HepG2 (cell line): ENCODE results near the gene AKAP12. TPM values are rescaled to one million over a fixed set of nuclear protein-coding genes. Genes with fewer than 3 reads are reported as not detected.

Source experiments
- ATAC-seq: fragments of 200-7000 bp; cut with Tn5 transposase; 3 replicates; pipeline ENCODE4 v1.9.1; 2020; ENCODE audit warnings: mild to moderate bottlenecking, moderate library complexity
- BruUV-seq: library from RNA; stranded (reverse); fragments of 400-500 nt; replicated peaks from 2 replicates; lab custom pipeline; 2021; lab: Mats Ljungman, UMichigan
- CTCF ChIA-PET: fragments of 300-600 bp; formaldehyde crosslinking; extraction: SDS; loops from one replicate; lab custom pipeline; 2021; ENCODE audit warnings: low total read pairs, inconsistent platforms, low intra/inter-chr PET ratio; lab: Yijun Ruan, JAX
- POLR2A ChIA-PET: fragments of 350-600 bp; sonication (Branson Sonifier 250); formaldehyde crosslinking; loops from one replicate; lab custom pipeline; 2020; ENCODE audit warnings: antibody characterized with exemption, inconsistent platforms; lab: Yijun Ruan, JAX
- DNase-seq: peaks from one replicate; pipeline ENCODE4 v3.0.0-alpha.2; 2015; ENCODE audit warnings: low spot score
- FAIRE-seq: peaks from 3 replicates; lab custom pipeline; 2011; peaks lifted over from hg19 to GRCh38; lab: Jason Lieb, UNC
- H2AFZ ChIP-seq: one replicate; pipeline ENCODE4 v1.6.1; 2011; ENCODE audit warnings: low read length, inconsistent platforms
- H3K27ac ChIP-seq: fragments of 300-600 bp; 3 replicates; pipeline ENCODE4 v1.8.0; 2011; ENCODE audit warnings: mixed run types, mild to moderate bottlenecking, mixed read lengths, low read length, inconsistent platforms; ENCODE audit not compliant: insufficient read depth; ENCODE audit errors: extremely low read length
- H3K27me3 ChIP-seq, 2 experiments: fragments of 200-600 bp in 1 of 2; 2 replicates in 1 of 2; 3 replicates in 1 of 2; pipeline versions ENCODE4 v1.6.0 to v1.8.0; 2011; ENCODE audit warnings: low read length in 2 of 2, mild to moderate bottlenecking in 2 of 2, moderate library complexity in 2 of 2, inconsistent platforms in 1 of 2; ENCODE audit not compliant: insufficient read depth in 2 of 2, control insufficient read depth in 1 of 2
- H3K36me3 ChIP-seq, 2 experiments: fragments of 200-600 bp in 1 of 2; replicated peaks in 1 of 2; 2 replicates in 1 of 2; 3 replicates in 1 of 2; pipeline versions ENCODE4 v1.5.1 to v1.8.0; 2011; ENCODE audit warnings: low read length in 2 of 2, inconsistent platforms in 1 of 2; ENCODE audit not compliant: insufficient read depth in 2 of 2, control insufficient read depth in 1 of 2
- H3K4me1 ChIP-seq: 2 replicates; pipeline ENCODE4 v1.5.1; 2012; ENCODE audit warnings: low read length, inconsistent platforms; ENCODE audit not compliant: insufficient read depth
- H3K4me2 ChIP-seq: 2 replicates; pipeline ENCODE4 v1.6.0; 2011; ENCODE audit warnings: low read depth, low read length, inconsistent platforms
- H3K4me3 ChIP-seq, 3 experiments: fragments of 200-600 bp in 1 of 3; sonication (generic), shearing (Covaris generic) in 1 of 3; replicated peaks in 1 of 3; 2 replicates each; pipeline ENCODE4 v1.5.1; 2011 to 2016; ENCODE audit warnings: low read length in 3 of 3, inconsistent platforms in 2 of 3, low read depth in 2 of 3, mild to moderate bottlenecking in 2 of 3, control low read depth in 1 of 3, mixed read lengths in 1 of 3; ENCODE audit not compliant: insufficient read depth in 1 of 3
- H3K79me2 ChIP-seq: one replicate; pipeline ENCODE4 v1.6.1; 2011; ENCODE audit warnings: low read length, inconsistent platforms; ENCODE audit not compliant: insufficient read depth
- H3K9ac ChIP-seq: 2 replicates; pipeline ENCODE4 v1.6.0; 2011; ENCODE audit warnings: mild to moderate bottlenecking, low read depth, low read length, inconsistent platforms; ENCODE audit not compliant: insufficient read depth
- H3K9me3 ChIP-seq: 2 replicates; pipeline ENCODE4 v1.5.1; 2012; ENCODE audit warnings: mild to moderate bottlenecking, low read length
- H4K20me1 ChIP-seq: 2 replicates; pipeline ENCODE4 v1.6.0; 2011; ENCODE audit warnings: inconsistent platforms, mild to moderate bottlenecking, low read length, moderate library complexity; ENCODE audit not compliant: insufficient read depth
- ATF7-NPFF ChIP-seq: sonication (generic); formaldehyde crosslinking; IDR thresholded peaks from 2 replicates; pipeline ENCODE4 v1.8.1; 2023; ENCODE audit warnings: mild to moderate bottlenecking, low read depth, missing genetic modification reagents, moderate library complexity
- CERS6 ChIP-seq: sonication (generic); formaldehyde crosslinking; IDR thresholded peaks from 2 replicates; pipeline ENCODE4 v1.5.0; 2020; ENCODE audit warnings: missing genetic modification reagents
- CHD4 ChIP-seq: fragments of 200-600 bp; sonication (generic); IDR thresholded peaks from 2 replicates; pipeline ENCODE4 v1.7.0; 2017; ENCODE audit warnings: mild to moderate bottlenecking, low read length, borderline replicate concordance
- HNRNPK ChIP-seq: fragments of 200-400 bp; formaldehyde crosslinking; IDR thresholded peaks from 2 replicates; pipeline ENCODE4 v1.6.1; 2018; ENCODE audit warnings: low read length, low read depth, moderate library complexity, mild to moderate bottlenecking; ENCODE audit not compliant: poor library complexity, severe bottlenecking
- RFX5 ChIP-seq: IDR thresholded peaks from 2 replicates; pipeline ENCODE4 v1.6.1; 2011; ENCODE audit warnings: low read depth, low read length, improper control_type of control experiment
- SAP130 ChIP-seq: IDR thresholded peaks from 2 replicates; pipeline ENCODE4 v1.6.1; 2016; ENCODE audit warnings: low read depth
- SIN3B ChIP-seq: fragments of 150-350 bp; IDR thresholded peaks from 2 replicates; pipeline ENCODE4 v1.6.1; 2014; ENCODE audit warnings: low read length
- SOX6 ChIP-seq, 2 experiments: fragments of 450-650 bp in 1 of 2; sonication (generic) in 1 of 2; formaldehyde crosslinking in 1 of 2; IDR thresholded peaks; 2 replicates each; pipeline versions ENCODE4 v1.4.0 to v1.6.1; 2017 to 2020; ENCODE audit warnings: antibody characterized with exemption in 1 of 2, mild to moderate bottlenecking in 1 of 2, missing genetic modification reagents in 1 of 2
- TBP ChIP-seq: sonication (generic); formaldehyde crosslinking; IDR thresholded peaks from 2 replicates; pipeline ENCODE4 v1.5.0; 2020; ENCODE audit warnings: missing genetic modification reagents
- TBX2 ChIP-seq: sonication (generic); formaldehyde crosslinking; IDR thresholded peaks from 2 replicates; pipeline ENCODE4 v1.5.0; 2020; ENCODE audit warnings: missing genetic modification reagents, mild to moderate bottlenecking, borderline replicate concordance
- TOE1 ChIP-seq: sonication (generic); formaldehyde crosslinking; IDR thresholded peaks from 2 replicates; pipeline ENCODE4 v1.4.0; 2020; ENCODE audit warnings: mild to moderate bottlenecking, missing genetic modification reagents
- YEATS4 ChIP-seq: sonication (generic); formaldehyde crosslinking; IDR thresholded peaks from 2 replicates; pipeline ENCODE4 v1.4.0; 2020; ENCODE audit warnings: missing genetic modification reagents, borderline replicate concordance
- ZNF280D ChIP-seq: sonication (generic); formaldehyde crosslinking; IDR thresholded peaks from 2 replicates; pipeline ENCODE4 v1.5.1; 2020; ENCODE audit warnings: mild to moderate bottlenecking, missing genetic modification reagents
- ZNF292 ChIP-seq: sonication (generic); formaldehyde crosslinking; IDR thresholded peaks from 2 replicates; pipeline ENCODE4 v1.8.1; 2022; ENCODE audit warnings: mild to moderate bottlenecking, low read depth, missing genetic modification reagents, borderline replicate concordance
- ZNF572 ChIP-seq: sonication (generic); formaldehyde crosslinking; IDR thresholded peaks from 2 replicates; pipeline ENCODE4 v1.5.1; 2020; ENCODE audit warnings: mild to moderate bottlenecking, missing genetic modification reagents
- ZSCAN31 ChIP-seq: sonication (generic); formaldehyde crosslinking; IDR thresholded peaks from 2 replicates; pipeline ENCODE4 v1.5.0; 2020; ENCODE audit warnings: low read depth, mild to moderate bottlenecking, missing genetic modification reagents
- WGBS: methylation state at CpG from one replicate; pipeline ENCODE4 v1.1.6; 2017; ENCODE audit warnings: low lambda C conversion rate; 5-methylcytosine and 5-hydroxymethylcytosine counted together
- in situ Hi-C: cut with HindIII; loops from 2 replicates; pipeline ENCODE4 v1.10.0; 2017; ENCODE audit warnings: low pct_unique_long_range_greater_than_20kb; ENCODE audit not compliant: extremely low pct_ligation_motif_present
- intact Hi-C: fragments of 100-400 bp; cut with micrococcal nuclease; formaldehyde crosslinking; loops from one replicate; pipeline ENCODE4 v1.10.0; 2022; ENCODE audit not compliant: unreplicated experiment
- polyA plus RNA-seq, 8 experiments: library from polyadenylated mRNA; depleted of rRNA in 3 of 8; stranded (reverse) in 7 of 8; unstranded in 1 of 8; fragments of >200 nt; fragmentation: Illumina TruSeq in 4 of 8; extraction: Trizol in 4 of 8; gene quantifications; 2 replicates each; pipeline versions ENCODE4 v1.2.1 to v1.2.3, GENCODE V29; 2011 to 2016; ENCODE audit warnings: low read depth in 4 of 8, missing spikeins in 1 of 8, mixed read lengths in 1 of 8; ENCODE audit not compliant: insufficient read depth in 1 of 8
- total RNA-seq, 5 experiments: library from RNA; depleted of rRNA; stranded (reverse); fragments of >200 nt; fragmentation: Illumina TruSeq; extraction: Trizol; gene quantifications; 2 replicates each; pipeline ENCODE4 v1.2.3, GENCODE V29; 2016; ENCODE audit warnings: low read depth in 1 of 5

AKAP12 gene
- total and polyA plus RNA-seq, 2 of the 13 experiments (the other 11 are each of a cell fraction or from before 2014, with no cell fraction given): 10.6 to 19.0 TPM

GRCh38 chr6:151209071-151209831 lies 30.5 kb upstream of the AKAP12 start (continued):
- TF ChIP-seq TBX2 (CRISPR knock-in tag): peak; percentile 55; the same call in 1 of the 2 replicates
- TF ChIP-seq ZNF572 (CRISPR knock-in tag): peak; percentile 40; the same call in 1 of the 2 replicates
- 0 out of 2 replicates have a peak, but pooled peaks have one; percentile 17 for TF ChIP-seq ZSCAN31
- TF ChIP-seq SAP130: peak; percentile 39; the same call in 1 of the 2 replicates
- TF ChIP-seq ZNF292 (CRISPR knock-in tag): peak; percentile 55; the same call in 1 of the 2 replicates
- TF ChIP-seq SOX6 (IDR thresholded peaks at IDR 0.05): no peak
- peak; percentile 51; the same call in 1 of the 2 replicates for TF ChIP-seq SOX6 (CRISPR knock-in tag; IDR thresholded peaks at IDR 0.05)

GRCh38 chr6:151211075-151211474 lies 28.7 kb upstream of the AKAP12 start:
- Histone ChIP-seq H3K4me2 (no peak overlapping the region), H3K79me2 (no peaks in the 10 kb centered on the region), H3K4me1 (peaks cover 36% of the 10 kb centered on the region), H3K9ac (no peak overlapping the region), H4K20me1 (no peaks in the 10 kb centered on the region), H2AFZ (no peak overlapping the region), H3K4me3 (no peak overlapping the region), H3K27ac (no peak overlapping the region), H3K27me3 (no peaks in the 10 kb centered on the region; a peak in 1 of 5 replicates), H3K9me3 (peaks cover 12% of the 10 kb centered on the region), H3K36me3 (no peaks in the 10 kb centered on the region)
- ATAC-seq: no peak
- peak; percentile 70; the same call in 1 of the 2 replicates for TF ChIP-seq CHD4
- TF ChIP-seq TOE1 (CRISPR knock-in tag): no peak
- TF ChIP-seq TBP: no peak
- TF ChIP-seq ZNF280D (CRISPR knock-in tag): peak; percentile 65; the same call in 1 of the 2 replicates
- no peak for TF ChIP-seq ATF7-NPFF (CRISPR knock-in tag)
- no peak for TF ChIP-seq CERS6 (CRISPR knock-in tag)
- no peak for TF ChIP-seq RFX5
- no peak for TF ChIP-seq HNRNPK
- TF ChIP-seq YEATS4 (CRISPR knock-in tag): no peak
- TF ChIP-seq SIN3B: no peak
- ChIA-PET CTCF (no interaction called here), POLR2A (interaction anchor here (1.5 kb wide), 1 partner anchor 143 kb away, joined by 3 read pairs; no protein-coding TSS in a partner anchor)
- WGBS: 44% methylated on average over 1 of the region's 1 CpG
- BruUV-seq: no TSS peak
- FAIRE-seq: no peak
- no peak for DNase-seq
- intact Hi-C loops: no loop called here
- in situ Hi-C loops: no loop called here
